HG03565 (cell line): ENCODE measurements around the gene MRRF.
"Not testable (repeated sequence)": the region's sequence is repeated elsewhere in the genome, so short reads cannot be mapped to it uniquely, and the experiment has no call there.

Experiments used
- ATAC-seq: cut with Tn5 transposase; IDR thresholded peaks from one replicate; pipeline ENCODE4 v1.9.1; 2021; ENCODE audit warnings: mild to moderate bottlenecking, moderate library complexity; ENCODE audit not compliant: unreplicated experiment

Gene MRRF

DNA sequence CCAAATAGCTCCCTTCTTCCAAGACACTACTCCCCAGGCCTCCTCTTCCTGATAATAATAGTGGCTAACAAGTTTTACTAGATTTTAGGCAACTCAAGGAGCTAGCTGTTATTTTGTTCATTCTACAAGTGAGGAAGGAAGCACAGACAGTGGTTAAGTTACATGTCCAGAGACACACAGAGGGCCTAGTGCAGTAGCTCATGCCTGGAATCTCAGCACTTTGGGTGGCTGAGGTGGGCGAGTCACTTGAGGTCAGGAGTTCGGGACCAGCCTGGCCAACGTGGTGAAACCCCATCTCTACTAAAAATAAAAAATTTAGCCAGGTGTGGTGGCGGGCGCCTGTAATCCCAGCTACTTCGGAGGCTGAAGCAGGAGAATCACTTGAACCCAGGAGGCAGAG is 65.8 kb downstream of the MRRF start:
- ATAC-seq, result not testable (repeated sequence)

DNA sequence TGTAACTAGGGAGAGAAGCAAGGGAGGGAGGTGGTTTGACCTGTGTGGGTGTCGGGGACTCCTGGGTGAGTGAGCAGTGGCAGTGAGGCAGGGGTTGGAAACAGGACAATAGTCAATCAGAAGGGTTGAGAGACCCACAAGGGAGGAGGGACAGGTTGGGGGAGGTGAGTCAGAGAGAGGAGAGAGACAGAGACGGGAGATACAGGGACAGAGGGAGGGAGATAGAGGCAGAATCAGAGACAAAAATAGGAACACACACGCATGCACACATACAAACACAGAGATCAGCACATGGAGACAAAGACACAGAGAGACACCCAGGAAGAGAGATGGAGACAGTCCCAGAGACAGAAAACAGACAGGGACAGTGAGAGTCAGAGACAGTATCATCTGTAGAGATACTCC is 66.8 kb downstream of the MRRF start:
- ATAC-seq, result no peak

DNA sequence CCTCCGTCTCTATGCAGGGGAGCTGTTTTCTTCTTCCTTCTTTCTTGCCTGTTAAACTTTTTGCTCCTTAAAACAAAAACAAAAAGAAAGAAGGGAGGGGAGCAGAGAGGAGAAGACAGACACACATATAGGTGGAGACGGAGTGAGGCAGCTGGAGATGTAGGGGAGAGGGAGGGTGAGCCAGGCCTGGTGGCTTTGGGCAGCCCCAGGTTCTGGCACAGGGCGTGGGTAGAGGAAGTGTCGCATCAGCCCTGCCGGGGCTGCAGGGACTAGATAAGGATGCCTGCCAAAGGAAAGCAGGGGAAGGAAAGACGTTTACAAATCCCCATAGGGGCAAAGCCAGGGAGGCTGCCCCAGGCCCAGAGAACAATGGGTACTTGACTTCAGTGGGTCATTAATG is 67.4 kb downstream of the MRRF start:
- ATAC-seq, result no peak

DNA sequence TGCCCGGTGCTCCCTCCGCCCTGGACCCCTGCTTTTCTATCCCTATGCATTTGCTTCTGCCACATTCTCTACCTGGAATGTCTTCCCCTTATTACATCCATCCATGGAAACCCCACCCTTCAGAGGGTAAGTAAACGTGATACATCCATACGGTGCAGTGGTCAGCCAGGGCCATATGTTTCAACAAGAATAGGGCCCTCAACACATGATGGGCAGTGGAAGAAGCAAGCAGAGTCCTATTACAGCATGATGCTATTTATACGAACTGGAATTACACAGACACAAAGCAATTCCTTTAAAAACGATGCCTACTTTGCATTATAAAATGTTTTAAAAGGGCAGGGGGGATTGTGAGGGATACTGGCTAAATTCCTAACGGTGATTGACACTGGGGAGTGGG is 68.0 kb downstream of the MRRF start:
- ATAC-seq, result no peak

DNA sequence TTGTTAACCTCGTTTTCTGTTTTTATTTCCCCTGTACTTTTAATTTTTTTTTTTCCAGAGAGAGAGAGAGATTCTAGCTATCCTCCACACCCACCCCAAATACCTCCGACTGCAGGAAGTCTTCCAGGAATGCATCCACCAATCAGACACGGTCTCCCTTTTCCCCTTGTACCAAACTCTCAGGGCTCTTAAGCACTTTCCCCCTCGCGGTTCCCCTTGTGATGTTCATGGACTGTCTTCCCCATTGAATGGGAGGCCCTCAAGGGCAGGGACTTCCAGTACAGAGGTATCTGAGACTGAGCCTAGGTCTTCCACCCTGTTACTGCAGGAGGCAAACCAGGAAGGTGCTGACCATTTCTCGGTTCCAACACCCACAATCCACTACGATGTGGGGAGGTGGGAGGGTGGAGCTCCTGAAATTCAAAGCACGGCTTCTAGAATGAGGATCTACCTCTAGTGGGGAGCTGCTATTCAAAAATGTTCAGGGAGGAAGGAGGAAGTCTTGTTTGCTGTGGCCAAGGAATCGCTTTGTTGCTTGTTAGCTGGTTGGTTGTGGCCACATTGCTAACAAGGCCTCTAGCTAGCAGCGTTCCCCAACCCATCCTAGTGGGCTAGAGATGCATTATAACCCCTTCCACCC is 68.6 kb downstream of the MRRF start:
- ATAC-seq, result no peak

DNA sequence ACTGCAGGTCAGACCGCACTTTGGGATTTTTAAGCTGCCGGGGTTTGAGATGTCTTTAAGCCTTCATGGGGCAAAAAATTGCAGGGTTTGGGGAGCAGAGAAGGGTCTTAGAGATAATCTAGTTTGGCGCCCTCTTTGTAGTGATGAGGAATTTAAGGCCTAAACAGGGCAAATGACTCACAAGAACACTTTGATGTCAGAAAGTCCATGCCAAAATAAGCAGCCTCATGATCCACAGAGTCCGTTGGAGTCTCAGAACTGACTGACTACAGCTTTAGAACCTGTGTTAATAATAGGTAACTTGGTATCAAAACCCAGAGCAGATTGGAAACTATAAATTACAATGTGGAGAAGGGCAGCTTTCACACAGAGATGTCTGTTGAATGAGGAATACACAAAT is 70.2 kb downstream of the MRRF start:
- no peak for ATAC-seq

DNA sequence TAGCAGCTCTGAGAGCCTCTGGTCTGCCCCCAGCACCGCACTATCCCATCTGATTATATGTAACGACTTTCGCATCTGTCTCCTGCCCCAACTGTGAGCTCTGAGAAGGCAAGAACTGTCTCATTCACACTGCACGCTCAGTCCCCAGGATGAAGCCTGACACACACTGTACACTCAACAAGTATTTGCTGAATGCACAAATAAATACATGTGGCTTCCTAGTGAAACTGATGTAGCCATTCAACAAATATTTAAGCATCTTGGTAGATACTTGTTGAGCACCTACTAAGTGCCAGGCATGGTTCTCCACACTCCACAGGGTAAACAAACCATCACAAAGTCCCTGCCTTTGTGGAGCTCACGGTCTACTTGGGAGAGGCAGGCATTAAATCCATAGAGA is 71.5 kb downstream of the MRRF start:
- no peak for ATAC-seq

DNA sequence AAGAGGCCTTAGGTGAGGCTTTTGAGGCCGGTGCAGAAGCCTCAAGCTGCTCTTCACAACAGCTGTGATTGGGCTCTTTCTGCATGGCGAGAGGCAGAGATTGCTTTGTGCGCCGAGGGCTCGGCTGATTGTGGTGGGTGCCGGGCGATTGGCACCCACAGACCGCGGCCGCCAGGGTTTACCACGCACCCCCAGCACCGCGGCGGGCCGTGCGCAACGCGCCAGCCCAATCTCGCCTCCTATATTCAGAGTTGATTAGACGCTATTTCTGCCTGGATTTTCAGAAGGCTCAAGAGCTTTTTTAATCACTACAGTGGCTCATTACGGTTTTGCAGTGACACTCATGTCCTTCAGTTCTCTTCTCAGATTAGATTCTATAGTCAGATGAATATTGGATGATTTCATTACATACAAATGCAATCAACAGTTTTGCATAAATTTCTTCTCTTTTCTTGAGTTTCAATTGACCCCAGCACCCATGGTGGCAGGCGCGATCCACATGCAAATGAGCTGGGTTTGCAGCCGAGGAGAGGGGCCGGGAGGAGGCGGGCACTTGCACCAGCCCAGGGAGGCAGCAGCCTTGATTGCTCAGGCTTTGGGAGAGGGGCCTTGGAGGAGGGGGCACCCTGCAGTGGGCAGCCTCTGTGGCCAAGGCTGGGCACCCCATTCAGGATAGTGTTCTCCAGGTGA is 72.3 kb downstream of the MRRF start:
- ATAC-seq, result no peak

DNA sequence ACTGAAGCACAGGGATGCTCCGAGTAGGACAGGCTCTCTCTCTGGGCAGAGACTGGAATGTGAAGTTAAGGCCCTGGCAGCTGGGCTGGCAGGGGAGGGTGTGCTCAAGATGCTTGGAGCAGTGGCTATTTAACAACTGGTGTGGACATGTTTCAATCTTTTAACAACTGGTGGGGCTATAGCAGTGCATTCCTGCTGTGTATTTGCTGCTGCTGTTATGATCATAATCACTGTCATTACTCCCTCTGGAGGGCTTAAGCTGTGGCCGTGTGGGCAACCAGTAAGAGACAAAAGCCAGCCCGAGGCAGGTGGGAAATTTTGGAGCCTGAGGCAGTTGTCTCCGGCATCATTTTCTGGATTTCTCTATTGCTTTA is 72.9 kb downstream of the MRRF start:
- ATAC-seq, result no peak

DNA sequence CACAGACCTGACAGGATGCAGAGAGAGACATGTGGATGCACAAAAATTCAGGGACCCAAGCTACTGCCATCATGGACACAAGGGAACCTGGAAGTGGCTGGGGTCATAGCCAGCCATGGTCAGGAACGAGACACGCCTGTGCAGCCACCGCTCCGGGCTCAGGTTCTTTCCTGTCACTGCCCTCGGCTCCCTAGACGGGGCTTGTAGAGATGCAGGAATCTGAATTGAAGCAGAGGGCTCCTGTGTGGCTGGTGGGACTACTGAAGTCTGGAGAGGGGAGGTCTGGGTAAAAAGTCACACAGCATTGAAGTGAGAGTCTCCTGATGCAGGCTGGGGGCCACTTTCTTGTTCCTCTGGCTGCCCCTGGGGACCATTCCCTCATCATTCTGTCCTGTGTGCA is 73.9 kb downstream of the MRRF start:
- no peak for ATAC-seq

DNA sequence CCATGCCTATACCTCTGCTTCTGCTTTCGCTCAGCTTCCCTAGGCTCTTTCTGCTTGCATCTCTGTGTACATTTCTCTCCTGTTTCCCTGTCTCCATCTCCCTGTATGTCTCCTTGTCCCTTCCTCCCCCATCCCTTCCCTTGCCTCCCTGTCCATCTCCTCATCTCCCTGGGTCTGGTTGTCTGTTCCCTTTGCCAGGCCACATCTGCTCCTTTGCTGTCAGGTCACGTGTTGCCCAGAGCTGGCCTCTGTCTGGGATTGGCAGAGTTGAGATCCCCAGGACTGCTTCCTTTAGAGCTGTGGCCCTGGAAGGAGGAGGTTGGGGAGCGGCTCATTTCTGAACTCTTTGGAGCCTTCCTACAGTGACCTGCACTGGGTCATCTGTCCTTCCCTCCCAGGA is 74.3 kb downstream of the MRRF start:
- ATAC-seq, result no peak

DNA sequence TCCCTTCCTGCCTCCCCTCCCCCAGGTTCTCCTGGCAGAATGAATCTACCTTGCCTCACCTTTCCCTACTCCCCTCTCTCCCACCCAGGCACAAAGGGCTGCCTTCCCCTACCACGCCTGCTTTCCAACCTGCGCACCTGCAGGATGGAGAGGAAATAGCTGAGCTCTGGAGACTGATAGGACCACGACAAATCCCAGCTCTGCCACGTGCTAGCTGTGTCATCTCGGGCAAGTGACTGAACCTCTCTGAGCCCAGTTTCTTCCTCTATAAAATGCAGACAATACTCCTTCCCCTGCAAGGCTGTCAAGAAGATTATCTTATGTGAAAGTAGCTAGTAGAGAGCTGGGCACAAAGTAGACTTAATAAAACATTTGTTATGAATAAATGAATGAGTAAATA is 74.9 kb downstream of the MRRF start:
- ATAC-seq, result no peak

DNA sequence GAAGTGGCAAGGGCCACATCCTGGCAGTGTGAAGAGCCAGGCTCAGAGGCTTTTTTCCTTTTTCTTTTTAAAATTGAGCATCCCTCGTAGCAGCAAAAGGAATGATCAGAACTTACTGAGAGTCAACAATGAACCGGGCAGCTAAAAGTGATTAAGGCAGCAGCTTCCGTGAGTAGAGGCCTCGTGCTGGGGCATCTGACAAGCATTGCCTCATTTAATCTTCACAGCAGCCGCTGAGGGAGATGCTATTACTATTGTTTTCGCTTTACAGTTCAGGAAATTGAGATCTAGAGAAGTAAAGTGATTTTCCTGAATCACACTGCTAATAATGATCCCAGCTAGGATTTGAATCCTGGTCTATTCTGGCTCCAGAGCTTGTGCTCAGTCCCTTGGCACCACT is 75.5 kb downstream of the MRRF start:
- no peak for ATAC-seq

DNA sequence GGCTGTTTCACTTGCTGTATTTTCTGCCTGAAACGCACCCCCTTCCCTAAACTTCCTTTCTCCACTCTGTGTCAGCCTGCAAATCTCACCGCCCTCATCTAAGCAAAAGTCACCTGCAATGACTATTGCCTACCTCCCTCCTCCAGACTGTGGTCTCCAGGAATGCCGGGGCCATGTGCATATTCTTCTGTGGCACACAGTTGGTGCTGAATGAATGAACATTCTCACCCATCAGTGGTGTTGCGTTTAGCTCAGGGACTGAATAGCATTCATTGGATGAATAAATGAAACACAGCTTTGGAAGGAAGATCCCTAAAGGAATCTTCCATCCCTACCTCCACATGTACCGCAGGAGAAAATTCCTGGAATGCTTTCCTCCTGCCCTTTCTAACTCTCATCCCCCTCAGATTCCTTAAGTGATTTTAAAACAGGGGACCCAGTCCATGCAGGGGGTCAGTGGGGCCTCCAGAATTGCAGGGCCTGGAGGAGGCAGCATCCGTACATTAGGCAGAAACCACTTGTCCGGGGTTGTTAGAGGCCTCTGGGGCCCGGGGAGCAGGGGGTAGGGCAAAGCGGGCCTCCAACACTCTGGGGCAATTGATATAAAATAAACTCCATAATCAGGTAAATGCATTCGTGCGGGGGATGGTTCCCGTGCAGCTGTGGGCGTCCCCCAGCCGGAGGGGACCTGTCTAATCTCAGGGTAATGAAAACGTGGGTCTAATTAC is 77.8 kb downstream of the MRRF start:
- ATAC-seq, result no peak

DNA sequence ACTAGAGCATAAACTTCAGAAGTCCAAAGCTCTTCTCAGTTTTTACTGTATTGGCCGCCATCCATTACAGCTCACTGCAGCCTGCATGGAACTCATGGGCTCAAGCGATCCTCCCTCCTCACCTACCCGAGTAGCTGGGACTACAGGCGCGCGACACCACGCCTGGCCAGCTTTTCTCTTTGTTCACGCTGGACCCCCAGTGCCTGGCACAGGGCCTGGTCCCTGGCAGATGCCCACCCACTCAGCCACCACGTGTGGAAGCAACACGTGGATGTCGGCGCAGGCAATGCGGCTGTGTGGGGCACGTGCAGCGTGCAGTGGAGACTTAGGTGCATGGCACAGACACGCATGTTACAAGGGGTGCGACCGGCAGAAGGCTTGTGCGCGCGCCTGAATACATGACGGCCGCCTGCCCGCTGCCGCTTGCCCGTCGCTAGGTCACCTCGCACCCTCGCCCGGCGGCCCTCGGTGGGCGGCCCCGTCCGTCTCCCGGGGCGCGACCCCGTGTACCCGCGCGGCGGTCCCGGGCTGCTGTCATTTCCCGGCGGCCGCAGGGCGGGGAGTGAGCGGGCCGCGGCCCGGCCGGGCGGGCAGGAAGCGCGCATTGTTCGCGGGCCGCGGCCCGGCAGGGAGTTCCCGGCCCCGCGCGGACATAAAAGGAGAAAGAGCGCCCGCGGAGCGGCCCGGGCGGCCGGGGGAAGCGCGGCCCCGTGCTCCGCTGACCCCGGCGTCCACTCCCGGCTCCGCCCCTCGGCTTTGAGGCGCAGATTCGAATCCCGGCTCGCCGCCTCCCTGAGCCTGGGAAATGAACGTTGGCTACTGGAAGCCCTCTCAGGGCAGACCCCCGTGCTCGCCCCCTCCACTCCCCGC is 82.0 kb downstream of the MRRF start:
- no peak for ATAC-seq

DNA sequence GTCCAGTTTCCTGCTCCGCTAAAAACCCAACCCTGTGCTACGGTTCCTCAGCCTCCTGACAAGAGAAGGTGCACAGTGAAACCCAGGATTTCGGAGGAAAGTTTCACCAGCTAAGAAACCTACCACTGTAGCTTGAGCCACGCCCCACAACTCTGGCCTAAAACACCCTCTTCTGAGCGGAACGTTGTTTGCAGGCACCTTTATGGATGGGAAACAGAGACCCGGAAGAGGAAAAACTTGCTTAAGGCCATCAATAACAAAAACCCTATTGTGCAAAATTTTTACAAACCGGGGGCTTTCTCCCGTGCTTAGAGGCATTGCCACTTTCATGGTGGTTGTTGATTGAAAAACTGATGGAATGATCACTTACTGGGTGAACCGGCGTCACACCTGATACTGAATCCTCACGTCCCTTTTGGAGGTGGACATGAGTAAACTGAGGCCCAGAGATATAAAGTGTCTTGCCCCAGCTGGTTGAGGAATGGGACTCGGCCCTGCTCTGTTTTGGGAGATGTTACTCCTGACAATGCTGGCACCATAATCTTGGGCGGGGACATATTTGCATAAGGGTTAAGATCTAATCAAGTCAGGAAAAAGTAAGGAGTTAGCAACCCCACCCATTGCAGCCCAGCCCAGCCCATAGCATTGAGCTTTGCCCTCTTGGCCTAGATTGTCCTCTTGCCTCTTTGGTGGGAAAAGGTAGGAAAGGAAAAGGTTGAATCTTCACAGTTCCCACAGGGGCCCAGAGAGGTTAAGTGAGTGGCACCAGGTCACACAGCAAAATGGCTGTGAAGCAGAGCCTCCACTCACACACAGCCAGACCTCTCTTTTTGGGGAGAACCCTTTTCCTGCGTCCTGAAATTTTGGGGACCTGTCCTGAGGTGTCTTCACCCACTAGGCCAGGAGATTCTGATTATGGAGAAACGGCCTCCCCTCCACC is 82.9 kb downstream of the MRRF start:
- no peak for ATAC-seq

DNA sequence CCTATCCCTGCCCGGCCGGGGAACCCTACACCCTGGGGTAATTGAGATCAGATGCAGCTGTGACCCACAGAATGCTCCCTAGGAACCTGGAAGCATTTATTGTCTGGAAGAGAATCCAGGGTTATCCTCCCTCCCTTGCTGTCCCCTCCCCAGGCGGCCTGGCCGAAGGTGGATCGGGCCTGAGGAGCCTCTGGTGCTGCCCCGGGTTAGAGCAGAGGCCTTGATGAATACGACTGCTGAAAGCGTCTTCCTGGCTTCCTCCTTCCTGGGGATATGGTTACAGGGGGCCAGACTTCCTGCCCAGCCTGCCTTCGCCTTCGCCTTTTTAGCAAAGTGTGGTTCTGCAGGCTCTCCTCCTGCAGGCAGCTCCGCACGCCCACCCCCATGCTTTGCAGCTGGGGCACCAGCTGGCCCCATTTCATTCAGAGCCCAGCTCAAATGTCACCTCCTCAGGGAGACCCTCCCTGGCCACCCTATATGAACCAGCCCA is 83.7 kb downstream of the MRRF start:
- no peak for ATAC-seq

DNA sequence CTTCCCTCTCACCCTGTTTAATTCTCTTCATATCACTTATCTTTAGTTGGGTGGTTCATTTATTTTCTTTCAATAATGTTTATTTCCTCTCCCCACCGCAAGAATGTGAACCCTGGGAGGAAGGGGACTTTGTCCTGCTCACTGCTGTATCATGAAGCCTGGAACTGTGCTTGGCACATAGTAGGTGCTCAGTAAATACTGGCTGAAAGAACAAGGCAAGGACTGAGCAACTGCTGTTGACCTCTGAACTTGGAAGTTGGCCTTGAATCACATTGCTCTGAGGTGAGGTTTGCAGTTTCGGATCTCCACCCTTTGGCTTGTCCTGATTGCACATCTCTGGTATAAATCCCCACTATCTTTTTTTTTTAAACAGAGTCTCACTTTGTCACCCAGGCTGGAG is 84.1 kb downstream of the MRRF start:
- ATAC-seq, result no peak

DNA sequence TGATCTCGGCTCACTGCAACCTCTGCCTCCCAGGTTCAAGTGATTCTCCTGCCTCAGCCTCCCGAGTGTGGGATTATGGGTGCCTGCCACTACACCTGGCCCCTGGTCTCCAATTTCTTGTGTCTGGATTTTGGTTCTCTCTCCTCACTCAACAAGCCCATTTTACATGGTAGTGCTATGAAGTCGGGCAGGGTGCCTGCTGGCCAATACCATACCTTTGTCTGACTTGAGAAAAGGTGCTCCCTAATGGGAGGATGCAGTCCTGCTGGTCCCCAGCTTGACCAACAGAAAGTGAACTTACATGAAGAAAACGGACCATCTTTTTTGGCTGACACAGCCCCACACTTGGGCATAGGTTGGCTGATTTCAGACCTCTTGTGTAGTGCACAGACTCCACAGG is 84.5 kb downstream of the MRRF start:
- ATAC-seq, result no peak
